GM23248 (cell line): Measurements from ENCODE around the gene MMP15.

ENCODE experiments used
- EZH2 ChIP-seq: fragments of 200-600 bp; sonication (generic); IDR thresholded peaks from 2 replicates; pipeline ENCODE4 v1.6.1; 2018; ENCODE audit warnings: antibody characterized with exemption, mild to moderate bottlenecking; ENCODE audit not compliant: insufficient read depth, poor library complexity, severe bottlenecking
- EZH2phosphoT487 ChIP-seq: fragments of 200-600 bp; sonication (generic); IDR thresholded peaks from 2 replicates; pipeline ENCODE4 v1.6.1; 2018; ENCODE audit warnings: antibody characterized with exemption, moderate library complexity, mild to moderate bottlenecking, low read depth; ENCODE audit not compliant: insufficient read depth

GRCh38 chr16:58056580-58056979, 31.0 kb downstream of the MMP15 start:
- TF ChIP-seq EZH2, result no peak
- TF ChIP-seq EZH2phosphoT487, result no peak
